Spleen (tissue), 11 donors: Measurements from ENCODE around the gene ADCK2. TPM values are rescaled to one million over a fixed set of nuclear protein-coding genes. Genes with fewer than 3 reads are reported as not detected.

ENCODE experiments used
- DNase-seq: peaks from one replicate; pipeline ENCODE4 v3.0.0-alpha.2; 2020
- H3K27ac ChIP-seq, 8 donors: fragments of 200-600 bp; sonication (generic) in 7 of 8; 1 replicate in 4 of 8; 2 replicates in 4 of 8; pipeline versions ENCODE4 v1.5.0 to v1.8.0; 2016 to 2021; ENCODE audit warnings: inconsistent platforms in 4 of 8, mild to moderate bottlenecking in 4 of 8, moderate library complexity in 1 of 8
- H3K27me3 ChIP-seq, 7 donors: fragments of 200-600 bp; sonication (generic) in 6 of 7; replicated peaks in 1 of 7; 1 replicate in 4 of 7; 2 replicates in 3 of 7; pipeline versions ENCODE4 v1.5.0 to v1.8.0; 2016 to 2021; ENCODE audit warnings: inconsistent platforms in 3 of 7, mild to moderate bottlenecking in 1 of 7
- H3K36me3 ChIP-seq, 6 donors: fragments of 200-600 bp; sonication (generic) in 5 of 6; 1 replicate in 4 of 6; 2 replicates in 2 of 6; pipeline versions ENCODE4 v1.5.0 to v1.8.0; 2016 to 2021; ENCODE audit warnings: inconsistent platforms in 2 of 6
- H3K4me1 ChIP-seq, 6 donors: fragments of 200-600 bp; sonication (generic) in 5 of 6; 1 replicate in 3 of 6; 2 replicates in 3 of 6; pipeline versions ENCODE4 v1.5.0 to v1.8.0; 2016 to 2021; ENCODE audit warnings: inconsistent platforms in 3 of 6
- H3K4me3 ChIP-seq, 8 donors: fragments of 200-600 bp; sonication (generic) in 7 of 8; 1 replicate in 4 of 8; 2 replicates in 4 of 8; pipeline versions ENCODE4 v1.5.0 to v1.8.0; 2016 to 2021; ENCODE audit warnings: inconsistent platforms in 4 of 8, mild to moderate bottlenecking in 4 of 8, moderate library complexity in 2 of 8
- H3K9me3 ChIP-seq, 8 donors: fragments of 200-600 bp; sonication (generic) in 7 of 8; 1 replicate in 4 of 8; 2 replicates in 4 of 8; pipeline versions ENCODE4 v1.5.0 to v1.8.0; 2016 to 2021; ENCODE audit warnings: inconsistent platforms in 4 of 8
- POLR2A ChIP-seq, 3 donors: fragments of 450-650 bp; IDR thresholded peaks; one replicate each; pipeline ENCODE4 v1.5.1; 2017; ENCODE audit warnings: antibody characterized with exemption in 3 of 3, mild to moderate bottlenecking in 1 of 3
- POLR2AphosphoS5 ChIP-seq, 3 donors: sonication (generic); formaldehyde crosslinking; IDR thresholded peaks; one replicate each; pipeline ENCODE4 v1.5.1; 2017; ENCODE audit warnings: antibody characterized with exemption in 3 of 3
- WGBS, 5 donors: extraction: QIAGEN DNeasy Blood & Tissue Kit in 3 of 5; methylation state at CpG; one replicate each; pipeline versions ENCODE4 v1.1.5 to v1.1.7; 2013 to 2018; 5-methylcytosine and 5-hydroxymethylcytosine counted together
- intact Hi-C: fragments of 100-400 bp; cut with DNase I; formaldehyde crosslinking; loops from one replicate; pipeline ENCODE4 v1.15.0; 2023; ENCODE audit warnings: low total_unique reads
- polyA plus RNA-seq, 3 donors: library from polyadenylated mRNA; stranded (reverse); fragments of 200-250 nt; gene quantifications; one replicate each; pipeline ENCODE4 v1.2.1, GENCODE V29; 2013
- total RNA-seq, 7 donors: library from RNA; depleted of rRNA in 3 of 7; stranded (reverse); fragments of >200 nt in 3 of 7; fragmentation: NEBNext Ultra II Directional in 4 of 7; extraction: Animal tissue kit (Norgen Biotek cat#: 25700) in 4 of 7; gene quantifications; one replicate each; pipeline versions ENCODE4 v1.1.0 to v1.2.1, GENCODE V29; 2016 to 2021
- TF ChIP-seq, protein P1 (sequence below), 11 experiments: fragments of 200-600 bp in 7 of 11; fragments of 450-650 bp in 4 of 11; sonication (generic) in 4 of 11; IDR thresholded peaks in 8 of 11; conservative IDR thresholded peaks in 3 of 11; 1 replicate in 7 of 11; 2 replicates in 4 of 11; pipeline versions ENCODE4 v1.4.0 to v1.8.0; 2016 to 2021; ENCODE audit warnings: antibody characterized with exemption in 11 of 11, inconsistent platforms in 4 of 11, mild to moderate bottlenecking in 1 of 11
- donor health status: healthy with polysubstance abuse.
- donor health status: DM: no; HTN: no; CAD: no; lungs with moderate emphysema.
- donor health status: DM: no; HTN: no; CAD: no.
- donor health status: Bipolar disorder and iron deficiency.
- donor health status: healthy.
- donor health status: DM: no; HTN: no; CAD: no.
- donor health status: DM: yes; HTN: yes; CAD: no.

The ADCK2 gene
- total and polyA plus RNA-seq, 10 donors: 10.6 to 25.2 (median 18.5) TPM

DNA sequence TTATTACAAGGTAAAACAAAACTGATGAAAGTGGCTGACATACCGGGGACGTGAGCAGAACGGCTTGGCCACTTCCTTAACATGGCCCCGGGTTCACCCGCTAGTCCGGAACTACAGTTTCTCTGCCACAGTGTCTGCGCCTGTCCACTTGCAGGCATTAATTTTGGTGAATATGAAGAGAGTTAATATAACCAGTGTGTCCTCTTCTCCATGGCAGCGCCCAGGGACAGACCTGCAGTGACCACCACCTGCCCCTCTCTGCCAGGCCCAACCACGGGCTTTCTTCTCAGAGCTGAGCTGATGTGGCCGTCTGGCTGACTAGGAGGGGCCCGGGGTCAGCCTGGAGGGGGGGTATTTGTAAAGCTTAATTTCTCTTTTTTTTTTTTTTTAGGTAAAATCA, 22.6 kb downstream of the ADCK2 start:
- H3K27ac ChIP-seq: peak overlapping the region in 4 of 8 donors; percentile 92 to 98 (median 96)
- intact Hi-C loops: loop anchor here (10.0 kb wide), 1 partner anchor 319 kb away; the partner anchor contains the start of gene MRPS33
- peak; percentile 70 for DNase-seq
- H3K4me3 ChIP-seq: no peak overlapping the region
- no peaks in the 10 kb centered on the region for H3K9me3 ChIP-seq
- 89 to 96% (median 94%) methylated on average over 11 of the region's 11 CpGs for WGBS, 5 donors
- H3K27me3 ChIP-seq: no peaks in the 10 kb centered on the region
- H3K36me3 ChIP-seq: peaks cover 0 to 37% (median 7%) of the 10 kb centered on the region in 6 donors
- no peak for TF ChIP-seq POLR2A (IDR thresholded peaks at IDR 0.05)
- H3K4me1 ChIP-seq: peaks cover 13 to 36% (median 28%) of the 10 kb centered on the region in 6 donors

DNA sequence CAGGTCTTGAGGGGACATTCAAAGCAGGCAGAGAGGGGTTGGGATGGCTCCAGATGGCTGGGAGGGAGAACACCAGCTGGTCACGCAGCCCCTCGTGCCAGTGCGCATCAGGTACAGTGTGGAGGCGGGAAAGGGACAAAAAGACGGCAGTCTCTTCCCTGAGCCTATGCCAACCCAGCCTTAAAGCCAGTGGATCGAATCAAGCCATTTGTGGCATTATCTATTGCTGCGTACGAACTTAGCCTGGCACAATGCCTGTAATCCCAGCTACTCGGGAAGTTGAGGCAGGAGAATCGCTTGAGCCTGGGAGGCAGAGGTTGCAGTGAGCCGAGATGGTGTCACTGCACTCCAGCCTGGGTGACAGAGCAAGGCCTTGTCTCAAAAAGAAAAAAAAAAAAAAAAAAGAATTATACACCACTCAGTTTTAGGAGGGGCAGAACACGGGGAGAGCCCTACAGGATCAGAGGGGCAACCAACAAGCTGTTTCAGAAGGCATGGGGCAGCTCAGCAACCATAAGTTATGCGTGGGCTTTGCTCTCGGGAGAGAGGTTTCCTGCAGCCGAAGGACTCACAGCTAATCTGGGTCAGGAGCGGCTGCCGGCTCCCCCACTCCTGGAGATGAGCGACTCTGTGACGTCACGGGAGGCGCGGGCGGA, 23.4 kb downstream of the ADCK2 start:
- Histone ChIP-seq H3K4me3 (peak overlapping the region; percentile 83 to 100 (median 96)), H3K27ac (peak overlapping the region; percentile 90 to 99 (median 96)), H3K27me3 (no peaks in the 10 kb centered on the region), H3K4me1 (peaks cover 13 to 36% (median 28%) of the 10 kb centered on the region in 6 donors), H3K9me3 (no peaks in the 10 kb centered on the region), H3K36me3 (peaks cover 0 to 29% (median 3%) of the 10 kb centered on the region in 6 donors)
- no peak for TF ChIP-seq POLR2A (IDR thresholded peaks at IDR 0.05)
- TF ChIP-seq POLR2AphosphoS5 (IDR thresholded peaks at IDR 0.05): no peak
- TF ChIP-seq, protein P1, sequence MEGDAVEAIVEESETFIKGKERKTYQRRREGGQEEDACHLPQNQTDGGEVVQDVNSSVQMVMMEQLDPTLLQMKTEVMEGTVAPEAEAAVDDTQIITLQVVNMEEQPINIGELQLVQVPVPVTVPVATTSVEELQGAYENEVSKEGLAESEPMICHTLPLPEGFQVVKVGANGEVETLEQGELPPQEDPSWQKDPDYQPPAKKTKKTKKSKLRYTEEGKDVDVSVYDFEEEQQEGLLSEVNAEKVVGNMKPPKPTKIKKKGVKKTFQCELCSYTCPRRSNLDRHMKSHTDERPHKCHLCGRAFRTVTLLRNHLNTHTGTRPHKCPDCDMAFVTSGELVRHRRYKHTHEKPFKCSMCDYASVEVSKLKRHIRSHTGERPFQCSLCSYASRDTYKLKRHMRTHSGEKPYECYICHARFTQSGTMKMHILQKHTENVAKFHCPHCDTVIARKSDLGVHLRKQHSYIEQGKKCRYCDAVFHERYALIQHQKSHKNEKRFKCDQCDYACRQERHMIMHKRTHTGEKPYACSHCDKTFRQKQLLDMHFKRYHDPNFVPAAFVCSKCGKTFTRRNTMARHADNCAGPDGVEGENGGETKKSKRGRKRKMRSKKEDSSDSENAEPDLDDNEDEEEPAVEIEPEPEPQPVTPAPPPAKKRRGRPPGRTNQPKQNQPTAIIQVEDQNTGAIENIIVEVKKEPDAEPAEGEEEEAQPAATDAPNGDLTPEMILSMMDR (IDR thresholded peaks at IDR 0.05 in 8 of 11, conservative IDR thresholded peaks at IDR 0.05 in 3 of 11): no peak
- intact Hi-C loops: loop anchor here (10.0 kb wide), 1 partner anchor 319 kb away; the partner anchor contains the start of gene MRPS33
- WGBS, 5 donors: 26 to 36% (median 31%) methylated on average over 22 to 23 of the region's 23 CpGs
- peak; percentile 73 for DNase-seq

DNA sequence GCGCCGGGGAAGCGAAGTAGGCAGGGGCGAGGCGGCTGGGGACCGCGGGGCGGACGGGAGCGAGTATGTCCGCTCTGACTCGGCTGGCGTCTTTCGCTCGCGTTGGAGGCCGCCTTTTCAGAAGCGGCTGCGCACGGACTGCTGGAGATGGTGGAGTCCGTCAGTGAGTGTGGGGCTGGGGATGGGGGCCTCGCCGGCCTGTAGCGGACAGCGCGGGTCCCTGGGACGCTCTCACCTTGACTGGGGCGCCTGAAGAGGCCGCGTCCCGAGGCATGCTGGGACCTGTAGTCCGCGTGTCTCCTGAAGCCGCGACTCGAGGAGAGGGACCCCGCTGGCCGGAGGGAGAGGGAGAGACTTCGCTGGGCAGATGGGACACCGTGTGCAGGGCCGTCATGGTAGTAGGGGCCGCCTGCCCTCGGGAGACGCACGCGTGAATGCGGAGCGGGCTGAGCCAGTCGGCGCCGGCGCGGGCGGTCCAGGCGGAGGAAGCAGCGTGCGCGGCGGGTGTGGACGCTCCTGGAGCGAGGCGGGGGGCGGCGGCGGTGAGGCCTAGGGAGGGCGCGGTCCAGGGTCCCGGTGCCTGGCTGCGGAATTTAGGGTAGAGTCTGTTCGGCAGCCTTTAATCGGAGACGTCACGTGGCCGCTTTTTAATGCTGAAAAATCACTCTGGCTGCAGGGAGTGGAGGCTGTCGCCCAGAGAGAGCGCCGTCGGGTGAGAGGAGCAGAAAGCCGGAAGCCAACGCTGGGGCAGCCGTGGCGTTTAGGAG, 24.1 kb downstream of the ADCK2 start, which contains the start of gene NDUFB2:
Gene NDUFB2, plus strand, starts transcription at position 29 of the 767 bp plus-strand sequence. Its CDS starts 37 bp downstream, at position 66.
- TF ChIP-seq POLR2AphosphoS5 (IDR thresholded peaks at IDR 0.05): peak; percentile 97 to 98 (median 97)
- TF ChIP-seq, protein P1 (IDR thresholded peaks at IDR 0.05 in 8 of 11, conservative IDR thresholded peaks at IDR 0.05 in 3 of 11): peak in 2 of 11 experiments; percentile 4 to 24
- peak in 2 of 3 donors; percentile 80 to 89 for TF ChIP-seq POLR2A (IDR thresholded peaks at IDR 0.05)
- no peaks in the 10 kb centered on the region for H3K27me3 ChIP-seq
- WGBS, 5 donors: 0% methylated on average over 31 to 82 of the region's 82 CpGs
- DNase-seq: peak; percentile 99
- H3K4me1 ChIP-seq: peaks cover 13 to 36% (median 28%) of the 10 kb centered on the region in 6 donors
- no peaks in the 10 kb centered on the region for H3K9me3 ChIP-seq
- H3K27ac ChIP-seq: peak within 1 kb of the TSS; percentile 90 to 99 (median 96)
- H3K4me3 ChIP-seq: peak within 1 kb of the TSS; percentile 83 to 100 (median 96)
- intact Hi-C loops: loop anchor here (10.0 kb wide), 1 partner anchor 318 kb away; the partner anchor contains the start of gene MRPS33
- peaks cover 0 to 22% (median 0%) of the 10 kb centered on the region in 6 donors for H3K36me3 ChIP-seq

DNA sequence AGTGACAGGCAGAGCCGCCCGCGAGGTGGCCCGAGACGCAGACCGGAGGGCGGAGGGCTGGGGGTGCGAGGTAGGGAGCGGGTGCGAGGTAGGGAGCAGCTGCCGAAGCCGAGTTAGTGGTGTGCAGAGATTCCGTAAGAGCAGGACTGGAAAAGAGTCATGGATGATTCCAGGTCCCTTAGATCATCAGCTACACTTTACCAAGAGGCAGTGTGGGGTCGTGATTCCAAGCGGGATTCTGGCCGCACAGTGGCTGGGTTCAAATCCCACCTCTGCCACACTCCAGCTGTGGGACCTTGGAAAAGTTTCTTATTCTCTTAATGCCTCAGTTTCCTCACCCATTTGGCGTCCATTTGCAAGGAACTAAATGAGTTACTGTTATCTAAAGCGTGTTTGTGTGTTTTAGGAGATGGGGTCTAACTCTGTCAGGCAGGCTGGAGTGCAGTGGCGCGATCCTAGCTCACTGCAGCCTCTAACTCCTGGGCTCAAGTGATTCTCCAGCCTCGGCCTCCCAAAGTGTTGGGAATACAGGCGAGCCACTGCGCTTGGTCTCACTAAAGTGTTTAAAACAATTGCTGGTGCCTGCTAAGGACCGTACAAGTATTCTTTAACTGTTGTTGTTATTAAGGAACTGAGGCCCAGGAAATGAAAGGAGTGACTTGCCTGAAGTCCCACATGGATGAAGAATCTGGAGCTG, 24.9 kb downstream of the ADCK2 start:
- intact Hi-C loops: loop anchor here (10.0 kb wide), 1 partner anchor 317 kb away; the partner anchor contains the start of gene MRPS33
- Histone ChIP-seq H3K27ac (peak overlapping the region; percentile 90 to 99 (median 96)), H3K27me3 (no peaks in the 10 kb centered on the region), H3K9me3 (no peaks in the 10 kb centered on the region), H3K4me1 (peaks cover 13 to 36% (median 28%) of the 10 kb centered on the region in 6 donors), H3K36me3 (peaks cover 0 to 15% (median 0%) of the 10 kb centered on the region in 6 donors), H3K4me3 (peak overlapping the region; percentile 83 to 100 (median 96))
- no peak for DNase-seq
- no peak for TF ChIP-seq POLR2A (IDR thresholded peaks at IDR 0.05)
- no peak for TF ChIP-seq POLR2AphosphoS5 (IDR thresholded peaks at IDR 0.05)
- TF ChIP-seq, protein P1 (IDR thresholded peaks at IDR 0.05 in 8 of 11, conservative IDR thresholded peaks at IDR 0.05 in 3 of 11): no peak
- 27 to 35% (median 28%) methylated on average over 21 to 24 of the region's 24 CpGs for WGBS, 5 donors
